Germinal center (tissue), 1 donor: ENCODE results near the gene EHF.
"Not testable (repeated sequence)": the region's sequence is repeated elsewhere in the genome, so short reads cannot be mapped to it uniquely, and the experiment has no call there.

ENCODE experiments used
- DNase-seq: peaks from one replicate; pipeline ENCODE4 v3.0.0; 2012; ENCODE audit warnings: mixed read lengths, low spot score

The EHF gene

GRCh38 chr11:34620820-34621792 lies at the start of gene EHF:
Gene EHF (plus strand): TSS chr11:34621093. CDS start chr11:34642631, 21,538 bp downstream.
- no peak for DNase-seq

- no peak for DNase-seq
These were observed 47.4 kb upstream of the EHF start for GRCh38 chr11:34573537-34573936.

- no peak for DNase-seq
These were observed 45.6 kb upstream of the EHF start for GRCh38 chr11:34575261-34575660.

DNA sequence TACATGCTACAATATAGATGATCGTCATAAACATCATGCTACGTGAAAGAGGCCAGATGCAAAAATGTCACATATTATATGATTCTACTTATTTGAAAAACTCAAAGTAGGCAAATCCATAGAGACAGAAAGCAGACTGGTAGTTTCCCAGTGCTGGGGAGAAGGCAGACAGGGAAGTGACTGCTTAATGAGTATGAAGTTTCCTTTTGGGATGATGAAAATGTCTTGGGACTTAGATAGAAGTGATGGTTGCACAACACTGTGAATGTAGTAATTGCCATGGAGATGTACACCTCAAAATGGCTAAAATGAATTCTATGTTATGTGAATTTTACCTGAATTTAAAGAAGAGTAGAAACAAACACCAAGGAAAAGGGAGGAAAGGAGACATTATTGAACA lies 45.2 kb upstream of the EHF start:
- DNase-seq, result no peak

- DNase-seq, result no peak
These were observed 44.6 kb upstream of the EHF start for GRCh38 chr11:34576331-34576730.

DNA sequence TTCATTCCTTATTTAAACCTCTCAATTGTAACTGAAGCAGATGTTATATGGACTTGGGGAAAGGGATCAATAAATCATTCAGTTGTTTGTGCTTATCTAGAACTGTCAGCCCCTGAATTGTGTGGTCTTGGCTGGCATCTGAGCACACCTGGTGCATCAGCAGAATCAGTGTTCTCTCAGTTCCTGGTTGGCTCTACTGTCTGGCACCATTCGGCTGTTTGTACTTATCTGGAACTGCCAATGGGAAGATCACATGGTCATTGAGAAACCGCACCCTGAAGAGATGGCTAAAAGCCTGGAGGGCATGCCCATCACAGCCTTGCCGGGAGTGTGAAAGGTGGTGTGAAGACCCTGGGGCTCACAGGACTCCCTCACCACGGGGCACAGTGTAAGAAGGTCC lies 37.1 kb upstream of the EHF start:
- no peak for DNase-seq

- no peak for DNase-seq
These were observed 35.6 kb upstream of the EHF start for GRCh38 chr11:34585304-34585734.

- peak; percentile 73 for DNase-seq
These were observed 35.0 kb upstream of the EHF start for GRCh38 chr11:34585735-34586487.

DNA sequence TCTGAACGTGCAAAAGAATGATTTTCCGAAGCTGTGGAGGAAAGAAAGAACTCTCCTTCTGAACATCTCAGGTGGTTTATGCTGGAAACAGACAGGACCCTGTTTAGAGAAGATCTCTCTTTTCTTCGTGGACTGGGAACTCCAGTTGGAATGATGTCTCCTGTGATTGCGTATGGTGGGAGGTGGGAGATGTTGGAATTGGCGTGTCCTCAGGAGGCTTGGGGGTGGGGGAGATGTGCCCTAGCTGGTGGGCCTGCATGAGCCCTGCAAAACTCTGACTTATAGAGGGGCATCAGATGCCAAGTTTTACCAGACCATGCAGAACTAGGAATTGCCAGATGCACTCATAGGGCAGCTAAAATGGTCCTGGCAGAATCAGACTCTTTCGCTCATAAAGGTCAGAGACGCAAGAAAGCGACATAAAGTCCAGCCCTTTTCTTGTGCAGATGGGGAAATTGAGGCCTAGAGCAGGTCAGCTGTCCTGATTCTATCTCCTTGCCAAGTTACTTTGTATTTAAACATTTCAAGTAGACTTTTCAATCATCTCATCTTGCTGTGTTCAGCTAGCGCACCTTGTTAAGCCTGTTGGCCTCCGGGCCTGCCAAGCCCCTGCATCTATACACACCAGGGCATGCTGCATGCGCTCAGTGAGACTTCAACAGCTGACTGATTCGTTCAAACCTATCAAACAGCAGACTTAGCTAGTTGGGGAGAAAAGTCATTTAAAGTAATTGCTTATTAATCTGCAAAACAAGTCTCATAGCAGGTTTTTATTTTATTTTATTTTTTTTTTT lies 34.2 kb upstream of the EHF start:
- DNase-seq, result no peak

- DNase-seq, result no peak
These were observed 33.6 kb upstream of the EHF start for GRCh38 chr11:34587282-34587677.

DNA sequence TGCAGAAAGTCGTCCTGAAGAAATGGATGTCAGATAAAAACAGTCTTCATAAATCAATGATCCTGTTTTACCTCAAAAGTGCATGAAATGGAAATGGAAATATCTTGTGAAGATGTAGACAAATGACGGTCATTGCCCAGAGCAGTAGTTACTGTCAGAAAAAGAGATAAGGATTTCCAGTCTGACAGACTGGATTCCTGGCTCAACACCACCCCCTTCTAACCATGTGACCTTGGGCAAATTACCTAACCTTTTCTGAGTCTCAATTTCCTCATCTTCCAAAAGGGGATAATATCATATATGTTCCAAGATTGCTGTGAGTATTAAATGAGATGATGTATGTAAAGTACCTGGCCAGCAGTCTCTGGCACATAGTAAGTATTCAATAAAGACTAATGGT lies 32.9 kb upstream of the EHF start:
- no peak for DNase-seq

DNA sequence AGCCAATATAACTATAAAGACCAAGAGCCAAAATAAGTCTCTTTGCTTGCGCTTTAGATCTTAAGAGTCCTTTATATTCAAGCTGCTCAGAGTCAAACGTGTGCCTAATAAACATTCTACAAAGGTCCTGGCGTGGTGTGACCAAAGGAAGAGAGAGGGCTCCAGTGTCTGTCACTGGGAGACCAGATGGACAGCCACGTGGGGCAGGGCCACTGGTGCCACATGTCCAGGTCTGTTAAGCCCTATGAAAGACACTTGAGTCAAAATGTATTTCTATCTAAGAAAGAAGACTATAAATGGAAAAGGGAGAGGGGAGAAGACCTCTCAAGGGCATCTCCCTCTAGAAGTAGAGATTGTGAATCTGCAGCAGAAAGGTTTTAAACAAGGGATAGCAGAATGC lies 32.2 kb upstream of the EHF start:
- DNase-seq, result no peak

DNA sequence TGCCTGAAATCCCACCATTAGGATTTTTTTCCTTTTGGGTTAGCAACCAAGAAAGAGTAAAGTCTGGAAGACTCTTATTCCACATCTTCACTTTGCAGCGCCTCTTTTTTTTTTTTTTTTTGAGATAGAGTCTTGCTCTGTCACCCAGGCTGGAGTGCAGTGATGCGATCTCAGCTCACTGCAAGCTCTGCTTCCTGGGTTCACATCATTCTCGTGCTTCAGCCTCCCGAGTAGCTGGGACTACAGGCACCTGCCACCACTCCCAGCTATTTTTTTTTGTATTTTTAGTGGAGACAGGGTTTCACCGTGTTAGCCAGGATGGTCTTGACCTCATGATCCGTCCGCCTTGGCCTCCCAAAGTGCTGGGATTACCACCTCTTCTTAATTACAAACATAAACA lies 31.7 kb upstream of the EHF start:
- not testable (repeated sequence) for DNase-seq

DNA sequence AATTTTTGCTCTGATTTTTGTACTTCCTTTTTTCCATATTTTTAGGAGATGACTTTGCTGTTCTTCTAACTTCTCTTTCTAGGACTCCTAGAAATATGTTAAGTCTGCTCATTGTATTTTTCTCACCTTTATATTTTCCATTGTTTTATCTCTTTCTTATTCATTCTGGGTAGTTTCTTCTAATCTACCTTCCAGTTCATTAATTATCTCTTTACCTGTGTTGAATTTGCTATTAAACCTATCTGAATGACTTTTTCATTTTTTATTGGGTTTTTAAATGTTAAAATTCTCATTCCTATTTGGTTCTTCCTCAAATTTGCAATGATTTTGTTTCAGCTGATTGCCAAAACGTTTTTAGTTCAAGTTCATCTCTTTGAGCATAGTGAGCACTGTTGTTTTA lies 27.8 kb upstream of the EHF start:
- DNase-seq, result no peak

- no peak for DNase-seq
These were observed 26.3 kb upstream of the EHF start for GRCh38 chr11:34594603-34595002.

- DNase-seq, result no peak
These were observed 25.5 kb upstream of the EHF start for GRCh38 chr11:34595391-34595790.

- no peak for DNase-seq
These were observed 24.8 kb upstream of the EHF start for GRCh38 chr11:34595960-34596644.

DNA sequence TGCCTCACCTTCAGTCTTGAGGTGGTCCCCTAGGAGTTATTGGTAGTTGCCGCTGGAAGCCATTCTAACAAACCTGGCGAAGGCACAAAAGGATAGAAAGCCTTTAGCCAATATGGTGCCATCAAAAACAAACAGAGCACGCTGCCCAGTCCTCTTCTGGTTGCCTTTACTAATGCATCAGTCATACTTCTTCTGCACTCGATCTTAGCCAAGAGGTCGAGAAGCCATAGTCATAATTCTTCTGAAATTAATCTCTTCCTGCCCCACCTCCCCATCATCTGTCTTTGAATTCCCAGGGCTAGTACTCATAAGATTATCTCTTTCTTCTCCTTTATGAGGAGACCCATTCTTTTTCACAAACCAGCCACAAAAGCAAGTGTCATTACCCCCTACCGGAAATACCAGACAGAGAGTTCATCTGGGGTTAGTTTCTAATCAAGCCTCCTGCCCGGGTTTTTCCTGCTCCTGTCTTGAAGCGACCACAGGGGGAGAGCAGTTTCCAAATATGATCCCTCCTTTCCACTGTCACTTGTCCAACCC lies 21.4 kb upstream of the EHF start:
- DNase-seq, result no peak

GRCh38 chr11:34600339-34601084 lies 20.4 kb upstream of the EHF start:
- no peak for DNase-seq

DNA sequence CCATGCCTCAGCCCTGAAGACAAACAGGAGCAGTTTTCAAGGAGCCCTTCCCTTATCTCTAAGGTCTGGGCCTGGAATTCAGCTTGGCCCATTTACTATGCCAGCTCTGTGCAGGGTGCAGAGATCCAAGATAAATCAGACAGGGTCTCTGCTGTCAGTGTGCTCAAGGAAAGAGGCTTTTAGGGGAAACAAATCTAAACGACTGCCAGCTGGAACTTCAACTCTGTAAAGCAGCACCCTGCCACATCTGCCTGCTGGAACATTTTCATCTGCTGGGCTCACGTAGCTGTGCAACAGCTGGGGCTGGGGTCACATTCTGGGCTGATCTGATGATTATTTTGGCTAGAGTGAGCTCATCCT lies 19.8 kb upstream of the EHF start:
- no peak for DNase-seq

- DNase-seq, result no peak
These were observed 19.3 kb upstream of the EHF start for GRCh38 chr11:34601609-34602008.
